ENCODE data around the gene CARS1.

CARS1 gene

GRCh38 chr11:3057069-3057963 is at the start of gene CARS1:
TSS of gene CARS1 (minus strand) at chr11:3057423. CDS start at chr11:3057367, 56 bp downstream.
- peak; percentile 95 for DNase-seq

GRCh38 chr11:3105791-3106735 is 48.8 kb upstream of the CARS1 start:
- no peak for DNase-seq

GRCh38 chr11:3104961-3105790 is 48.0 kb upstream of the CARS1 start:
- DNase-seq: no peak

- no peak for DNase-seq
Measured at GRCh38 chr11:3104051-3104714, 47.0 kb upstream of the CARS1 start.

GRCh38 chr11:3103076-3103475 is 45.9 kb upstream of the CARS1 start:
- no peak for DNase-seq

- DNase-seq: no peak
Measured at GRCh38 chr11:3102641-3102921, 45.4 kb upstream of the CARS1 start.

GRCh38 chr11:3101921-3102640 is 44.9 kb upstream of the CARS1 start:
- no peak for DNase-seq

- no peak for DNase-seq
Measured at GRCh38 chr11:3099178-3099577, 42.0 kb upstream of the CARS1 start.

- no peak for DNase-seq
Measured at GRCh38 chr11:3096909-3097530, 39.8 kb upstream of the CARS1 start.

- DNase-seq: no peak
Measured at GRCh38 chr11:3095712-3096361, 38.6 kb upstream of the CARS1 start.

GRCh38 chr11:3094223-3094824 is 37.1 kb upstream of the CARS1 start:
- no peak for DNase-seq

GRCh38 chr11:3093281-3094191 is 36.3 kb upstream of the CARS1 start:
- no peak for DNase-seq

GRCh38 chr11:3092603-3093141 is 35.4 kb upstream of the CARS1 start:
- DNase-seq: no peak

GRCh38 chr11:3091846-3092602 is 34.8 kb upstream of the CARS1 start:
- peak; percentile 74 for DNase-seq

- no peak for DNase-seq
Measured at GRCh38 chr11:3091081-3091845, 34.0 kb upstream of the CARS1 start.

GRCh38 chr11:3090096-3090901 is 33.1 kb upstream of the CARS1 start:
- no peak for DNase-seq

All from OCI-M1 (cell line).